HG02870 (cell line): Measurements from ENCODE around the gene ASH1L.
"Not testable (repeated sequence)": the region's sequence is repeated elsewhere in the genome, so short reads cannot be mapped to it uniquely, and the experiment has no call there.

Source experiments
- ATAC-seq: cut with Tn5 transposase; IDR thresholded peaks from one replicate; pipeline ENCODE4 v1.9.1; 2021; ENCODE audit warnings: mild to moderate bottlenecking, moderate library complexity; ENCODE audit not compliant: unreplicated experiment

Gene ASH1L

DNA sequence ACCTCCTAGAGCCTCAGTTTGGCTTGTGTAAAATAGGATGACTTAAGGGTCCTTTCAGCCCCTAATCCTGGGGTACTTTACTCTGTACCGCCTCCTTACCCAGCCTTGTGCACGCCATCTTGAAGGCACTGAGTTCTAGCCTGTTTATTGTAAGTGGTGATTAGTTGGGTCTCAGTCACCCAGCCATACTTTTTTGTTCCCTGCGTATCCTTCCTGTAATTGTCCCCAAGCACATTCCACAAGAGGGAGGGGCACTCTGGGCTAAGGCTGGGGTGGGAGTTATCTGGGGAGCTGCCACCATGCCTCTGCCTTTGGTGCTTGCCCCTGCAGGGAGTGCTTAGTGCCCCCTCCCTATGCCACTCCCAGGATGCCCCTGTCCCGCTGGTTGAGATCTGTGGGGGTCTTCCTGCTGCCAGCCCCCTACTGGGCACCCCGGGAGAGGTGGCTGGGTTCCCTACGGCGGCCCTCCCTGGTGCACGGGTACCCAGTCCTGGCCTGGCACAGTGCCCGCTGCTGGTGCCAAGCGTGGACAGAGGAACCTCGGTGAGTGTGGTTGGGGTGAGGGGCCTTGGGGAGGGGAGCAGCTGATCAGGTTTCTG is 253.1 kb downstream of the ASH1L start:
- no peak for ATAC-seq

DNA sequence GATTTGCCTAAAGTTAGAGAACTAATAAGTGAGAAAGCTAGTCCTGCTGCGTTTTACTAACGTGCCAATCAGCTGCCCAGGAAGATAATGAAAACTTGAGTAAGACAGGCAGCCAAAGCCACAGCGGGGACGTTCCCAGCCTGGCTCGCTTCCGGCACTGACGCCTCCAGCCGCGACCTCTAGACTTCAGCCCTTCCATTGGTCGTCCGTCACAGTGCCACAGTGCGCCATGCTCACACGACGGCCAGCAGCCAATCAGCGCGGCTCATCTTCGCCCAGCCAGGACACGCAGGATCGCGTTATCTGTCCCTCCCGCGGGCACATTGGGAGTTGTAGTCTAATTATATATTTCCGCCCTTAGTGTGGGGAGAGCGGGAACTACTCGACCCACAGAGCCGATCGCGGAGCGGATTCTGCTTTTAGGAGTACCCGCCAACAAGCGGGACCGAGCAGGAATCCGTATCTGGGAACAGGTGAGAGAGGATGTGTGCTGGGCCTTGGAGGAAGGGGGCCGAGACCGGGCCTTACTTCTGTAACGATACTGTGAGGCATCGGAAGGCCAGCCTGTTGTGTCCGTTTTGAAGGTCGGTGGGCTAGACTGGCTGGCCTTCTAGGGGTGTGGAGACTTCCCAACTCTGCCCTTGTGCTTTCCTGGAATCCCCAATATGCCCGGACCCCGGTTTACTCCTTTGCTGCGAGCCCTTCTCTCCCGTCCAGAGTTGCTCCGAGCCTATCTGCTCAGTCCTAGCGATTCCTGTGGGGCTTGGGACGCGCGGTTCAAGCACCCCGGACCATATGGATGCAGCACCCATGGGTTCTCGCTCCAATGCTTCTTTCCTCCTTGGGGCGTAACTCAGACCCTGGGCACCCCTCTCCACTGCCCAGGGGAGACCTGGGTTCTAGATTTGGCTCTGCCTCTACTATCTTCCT is 253.8 kb downstream of the ASH1L start, which contains the start of gene FDPS:
Gene FDPS, plus strand, starts transcription at position 374 of the 930 bp plus-strand sequence. CDS start 924 bp downstream, outside the sequence.
- peak; percentile 97 for ATAC-seq

DNA sequence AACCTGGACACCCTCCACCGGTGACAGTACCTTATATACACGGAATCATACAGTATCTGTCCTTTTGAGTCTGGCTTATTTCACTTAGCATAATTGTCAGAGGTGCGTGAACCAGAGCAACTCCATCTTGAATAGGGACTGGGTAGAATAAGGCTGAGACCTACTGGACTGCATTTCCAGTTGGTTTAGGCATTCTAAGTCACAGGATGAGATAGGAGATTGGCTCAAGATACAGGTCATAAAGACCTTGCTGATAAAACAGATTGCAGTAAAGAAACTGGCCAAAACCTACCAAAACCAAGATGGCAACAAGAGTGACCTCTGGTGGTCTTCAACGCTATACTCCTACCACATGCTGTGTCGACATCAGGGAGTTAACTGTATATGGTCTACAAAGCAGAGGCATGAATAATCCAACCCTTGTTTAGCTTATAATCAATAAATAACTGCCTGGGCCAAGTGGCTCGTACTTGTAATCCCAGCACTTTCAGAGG is 255.3 kb downstream of the ASH1L start:
- ATAC-seq, result no peak

DNA sequence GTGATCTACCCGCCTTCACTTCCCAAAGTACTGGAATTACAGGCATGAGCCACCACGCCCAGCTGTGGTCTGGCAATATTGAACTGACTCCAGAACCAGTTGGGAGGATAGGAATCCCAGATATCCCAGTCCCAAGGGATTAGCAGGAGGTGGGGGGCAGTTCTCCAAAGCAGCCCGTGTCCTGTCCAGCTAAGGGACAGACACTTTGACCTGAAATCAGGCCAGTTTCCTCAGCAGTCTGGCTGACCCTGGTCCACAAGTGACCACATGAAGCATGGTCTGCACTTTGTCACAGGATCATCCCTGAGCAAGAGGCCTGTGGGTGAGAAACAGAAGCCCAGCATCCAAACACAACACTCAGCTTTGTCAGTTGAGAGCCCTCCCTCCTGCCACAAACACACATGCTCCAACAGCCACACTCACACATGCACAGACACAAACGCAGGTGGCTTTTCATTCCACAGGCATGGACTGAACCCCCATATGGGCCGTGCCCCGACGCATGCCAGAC is 256.7 kb downstream of the ASH1L start:
- no peak for ATAC-seq

DNA sequence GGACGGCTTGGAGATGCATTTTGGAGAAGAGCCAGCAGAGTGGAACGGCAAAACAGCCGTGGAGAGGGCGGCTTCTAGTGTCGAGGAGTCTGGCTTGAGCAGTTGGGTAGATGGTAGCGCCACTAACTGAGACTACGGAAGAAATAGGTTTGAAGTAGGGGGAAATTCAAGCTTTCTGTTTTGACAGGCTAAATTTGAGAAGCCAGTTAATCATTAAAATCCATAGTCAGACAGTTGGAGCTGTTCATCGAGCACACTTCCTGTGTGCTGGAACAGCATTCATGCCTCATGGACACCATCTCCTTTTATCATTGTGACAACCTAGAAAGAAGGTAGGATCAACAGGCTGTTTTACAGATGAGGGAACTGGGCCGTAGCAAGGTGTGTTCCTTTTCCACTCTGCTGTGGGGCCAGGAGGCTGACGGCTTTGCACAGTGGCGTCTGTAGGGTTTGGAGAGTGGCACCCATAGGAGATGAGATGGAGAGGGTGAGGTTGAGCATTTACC is 258.0 kb downstream of the ASH1L start:
- ATAC-seq, result no peak

DNA sequence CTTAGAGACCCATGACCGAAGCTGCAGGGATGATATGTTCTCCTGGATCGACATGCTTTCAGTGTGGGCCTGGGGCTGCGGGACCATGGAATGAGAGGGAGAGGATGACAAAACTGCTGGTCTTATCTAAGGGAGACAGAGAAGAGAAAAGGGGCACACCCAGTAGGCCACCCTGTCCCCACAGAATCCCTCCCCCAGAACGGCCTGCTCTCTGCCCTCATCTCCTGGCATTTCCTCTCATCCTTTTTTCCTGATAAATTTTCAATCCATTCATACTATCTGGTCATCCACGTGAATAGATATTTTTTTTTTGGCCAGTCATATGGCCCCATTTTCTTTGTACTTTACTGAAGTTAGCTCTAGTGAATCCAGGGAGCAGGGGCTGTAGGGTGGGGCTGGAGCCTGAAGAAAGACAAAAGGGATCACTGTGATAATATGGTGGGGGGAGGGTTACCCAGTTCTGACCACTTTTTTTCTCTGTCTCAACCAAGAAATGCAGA is 261.2 kb downstream of the ASH1L start, which contains the start of gene PKLR:
Gene PKLR, minus strand, starts transcription at position 97 of the 500 bp plus-strand sequence. Its CDS starts 43 bp downstream, at position 54.
- ATAC-seq, result no peak

DNA sequence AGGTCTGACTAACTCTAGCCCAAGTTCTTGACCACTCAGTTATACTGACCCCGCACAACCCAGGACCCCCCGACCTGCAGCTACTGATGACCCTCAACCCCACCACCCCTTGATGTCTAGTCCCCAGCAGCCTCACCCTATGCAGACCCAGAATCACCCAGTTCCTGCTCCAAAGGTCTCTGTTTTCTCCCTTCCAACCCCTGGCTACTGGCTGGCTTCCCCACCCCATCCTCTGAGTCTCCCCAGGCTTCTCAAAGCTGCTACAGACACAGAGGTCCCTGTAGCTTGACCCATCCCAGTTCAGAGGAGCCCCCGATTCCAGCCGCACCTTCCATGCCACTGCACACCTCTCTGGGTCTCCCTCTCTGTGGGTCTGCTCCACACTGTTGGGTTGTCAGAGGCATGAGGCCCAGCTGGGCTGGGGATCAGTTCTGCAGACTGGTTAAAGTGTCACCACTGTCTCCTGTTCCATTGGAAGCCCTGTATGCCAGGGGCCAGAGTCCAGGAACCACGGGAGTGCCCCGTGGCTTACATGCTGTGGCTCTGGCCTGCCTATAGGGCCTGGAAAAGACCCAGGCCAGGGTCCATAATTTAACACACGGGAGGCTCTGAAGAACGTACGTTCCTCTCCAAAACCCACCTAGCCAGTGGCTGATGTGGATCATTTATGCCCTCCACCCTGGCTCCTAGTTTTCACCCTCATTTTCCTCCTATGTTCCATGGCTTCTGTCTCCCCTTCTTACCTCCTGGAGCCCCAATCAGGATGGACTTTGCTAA is 261.9 kb downstream of the ASH1L start:
- no peak for ATAC-seq

DNA sequence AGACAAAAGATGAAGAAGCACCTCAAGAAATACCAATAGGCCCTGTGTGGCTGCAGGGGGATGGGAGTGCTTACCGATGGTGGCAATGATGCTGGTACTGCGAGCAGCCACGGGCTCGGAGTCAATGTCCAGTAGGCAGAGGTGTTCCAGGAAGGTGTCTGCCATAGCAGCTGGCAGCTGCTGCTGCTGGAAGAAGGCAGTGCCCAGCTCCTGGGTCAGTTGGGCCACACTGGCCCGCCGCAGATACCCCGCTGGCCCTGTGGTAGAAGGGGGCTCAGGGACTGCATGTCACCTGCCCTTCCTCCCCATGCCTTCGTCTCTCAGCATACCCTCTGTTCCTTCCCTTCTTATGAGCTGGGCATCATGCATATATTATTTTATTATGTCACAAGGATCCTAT is 262.6 kb downstream of the ASH1L start:
- no peak for ATAC-seq

DNA sequence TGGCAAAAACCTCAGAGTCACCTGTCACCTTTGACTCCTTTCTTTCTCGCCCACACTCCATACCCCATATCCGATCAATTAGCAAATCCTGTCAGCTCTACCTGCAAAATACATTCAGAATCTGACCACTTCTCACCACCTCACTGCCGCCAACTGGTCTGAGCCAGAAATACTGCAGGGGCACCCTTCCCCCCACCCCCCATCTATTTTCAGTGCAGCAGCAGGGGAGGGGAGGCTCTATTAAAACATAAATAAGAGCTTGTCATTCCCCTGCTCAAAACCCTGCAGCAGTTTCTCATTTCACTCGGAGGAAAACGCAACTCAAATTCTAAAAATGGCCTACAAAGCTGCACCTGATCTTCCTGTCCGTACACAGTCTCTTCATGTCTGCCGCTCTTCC is 265.2 kb downstream of the ASH1L start:
- ATAC-seq, result no peak

DNA sequence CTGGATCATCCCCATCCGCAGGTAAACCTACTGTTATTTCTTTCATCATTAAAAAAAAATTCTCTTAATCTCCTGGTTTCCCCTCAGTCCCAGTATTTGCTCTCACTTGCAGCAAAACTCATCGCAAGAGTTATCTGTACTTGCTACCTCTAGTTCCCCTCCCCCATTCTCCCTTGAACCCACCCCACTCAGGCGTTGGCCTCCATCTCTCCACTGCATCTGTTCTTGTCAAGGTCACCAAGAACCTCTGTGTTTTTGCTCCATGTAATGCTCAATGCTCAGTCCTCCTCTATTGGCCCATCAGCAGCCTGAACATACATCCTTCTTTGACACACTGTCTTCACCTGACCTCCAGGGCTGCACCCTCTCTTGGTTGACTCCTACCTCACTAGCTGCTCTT is 265.9 kb downstream of the ASH1L start:
- no peak for ATAC-seq

DNA sequence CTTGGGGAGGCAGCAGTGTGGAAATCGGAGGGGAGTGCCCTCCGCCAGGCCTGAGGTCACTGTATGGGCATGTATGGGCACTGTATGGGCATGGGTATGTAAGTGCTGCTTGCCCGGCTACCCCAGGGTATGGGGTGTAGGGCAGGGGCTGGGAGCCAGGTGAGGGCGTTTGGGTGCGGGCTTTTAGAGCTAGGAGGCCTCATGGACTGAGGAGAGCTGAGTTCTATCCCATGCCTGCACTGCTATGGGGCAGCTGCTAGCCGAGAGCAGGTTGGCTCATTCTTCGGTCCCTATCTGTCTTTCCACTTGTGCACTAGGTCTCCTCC is 266.7 kb downstream of the ASH1L start:
- ATAC-seq, result no peak

DNA sequence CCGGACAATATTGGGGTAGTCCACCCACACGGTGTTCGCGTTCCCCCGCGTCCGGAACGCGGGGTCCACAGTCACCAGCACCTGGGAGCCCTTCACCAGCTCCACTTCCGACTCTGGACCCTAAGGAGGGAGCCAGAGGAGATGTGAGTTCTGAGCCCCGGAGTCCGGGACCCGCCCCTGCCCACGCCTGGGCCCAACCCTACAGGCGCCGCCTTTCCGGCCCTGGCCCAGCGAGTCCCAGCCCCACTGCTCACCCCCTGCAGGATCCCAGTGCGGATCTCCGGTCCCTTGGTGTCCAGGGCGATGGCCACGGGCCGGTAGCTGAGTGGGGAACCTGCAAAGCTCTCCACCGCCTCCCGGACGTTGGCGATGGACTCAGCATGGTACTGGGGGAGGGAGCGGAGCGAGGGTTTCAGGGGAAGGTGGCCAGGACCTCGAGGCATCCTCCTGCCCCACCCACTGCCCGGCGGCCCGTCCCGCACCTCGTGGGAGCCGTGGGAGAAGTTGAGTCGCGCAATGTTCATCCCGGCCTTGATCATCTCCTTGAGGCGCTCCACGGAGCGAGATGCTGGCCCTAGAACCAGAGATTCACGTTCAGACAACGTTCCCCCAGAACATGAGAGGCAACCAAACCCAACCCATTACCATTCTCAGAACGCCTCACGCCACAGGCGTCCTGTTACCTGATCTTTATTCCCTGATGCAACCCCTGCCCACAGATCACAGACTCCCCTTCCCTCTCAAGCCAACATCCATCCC is 267.2 kb downstream of the ASH1L start:
- ATAC-seq, result no peak

DNA sequence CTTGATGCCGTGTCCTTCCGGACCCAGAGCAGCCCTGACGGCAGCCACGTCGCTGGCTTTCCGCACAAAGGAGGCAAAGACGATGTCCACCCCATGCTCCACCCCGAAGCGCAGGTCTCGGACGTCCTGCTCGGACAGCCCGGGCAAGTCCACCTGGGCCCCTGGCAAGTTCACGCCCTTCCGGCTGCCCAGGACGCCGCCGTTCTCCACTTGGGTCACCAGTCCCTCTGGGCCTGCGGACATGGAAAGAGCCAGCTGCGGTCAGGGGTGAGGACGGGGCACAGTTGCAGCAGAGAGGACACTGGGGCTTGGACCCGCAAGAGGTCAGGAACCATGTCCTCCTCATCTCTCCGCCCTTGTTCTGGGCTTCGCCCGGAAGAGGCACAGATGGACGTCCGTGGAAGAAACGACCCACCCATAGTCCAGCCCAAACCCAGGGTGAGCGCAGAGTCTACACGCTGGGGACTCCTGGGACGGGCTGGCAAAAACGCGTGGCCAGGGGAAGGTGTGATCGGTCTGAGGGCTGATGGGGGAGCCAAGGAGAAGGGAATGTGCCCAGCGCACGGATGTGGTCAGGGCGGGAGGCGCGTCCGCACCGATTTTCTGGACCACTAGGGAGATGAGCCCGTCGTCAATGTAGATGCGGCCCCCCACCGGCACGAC is 268.0 kb downstream of the ASH1L start:
- no peak for ATAC-seq

DNA sequence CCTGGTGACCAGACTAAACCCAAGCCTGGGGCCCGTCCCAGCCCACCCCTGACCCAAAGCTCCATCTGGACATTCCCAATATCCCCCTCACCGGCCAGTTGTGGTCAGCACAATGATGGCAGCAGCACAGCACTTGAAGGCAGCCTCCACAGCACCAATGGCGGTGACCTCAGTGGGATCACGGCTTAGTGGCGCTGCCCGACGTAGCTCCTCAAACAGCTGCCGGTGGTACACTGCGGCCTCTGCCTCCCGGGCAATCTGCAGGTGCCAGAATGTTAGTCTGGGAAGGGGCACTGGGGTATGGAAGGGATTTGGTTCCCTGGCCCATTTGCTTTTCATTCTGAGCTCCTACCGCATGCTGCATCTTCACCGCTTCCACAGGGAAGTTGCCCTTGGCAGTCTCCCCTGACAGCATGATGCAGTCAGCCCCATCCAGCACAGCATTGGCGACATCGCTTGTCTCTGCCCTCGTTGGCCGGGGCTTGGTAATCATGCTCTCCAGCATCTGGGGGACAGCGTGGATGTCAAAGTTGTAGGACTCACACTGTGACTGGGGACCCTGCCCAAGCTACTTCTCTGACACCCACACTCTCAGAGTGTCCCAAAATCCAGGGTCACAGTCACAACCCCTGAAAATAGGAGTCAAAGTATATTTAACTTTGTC is 269.4 kb downstream of the ASH1L start:
- ATAC-seq, result no peak

DNA sequence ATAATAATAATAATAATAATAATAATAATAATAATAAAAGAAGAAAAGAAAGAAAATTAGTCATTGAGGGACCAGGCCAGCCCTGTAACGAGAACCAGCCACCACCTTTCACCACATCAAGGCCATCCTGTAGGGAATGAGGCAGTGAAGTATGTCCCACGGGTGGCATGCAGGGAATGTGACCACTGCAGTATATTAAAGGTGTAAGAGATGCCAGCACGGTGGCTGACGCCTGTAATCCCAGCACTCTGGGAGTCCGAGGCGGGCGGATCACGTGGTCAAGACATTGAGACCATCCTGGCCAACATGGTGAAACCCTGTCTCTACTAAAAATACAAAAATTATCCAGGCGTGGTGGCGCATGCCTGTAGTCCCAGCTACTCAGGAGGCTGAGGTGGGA is 271.6 kb downstream of the ASH1L start:
- ATAC-seq, result not testable (repeated sequence)

DNA sequence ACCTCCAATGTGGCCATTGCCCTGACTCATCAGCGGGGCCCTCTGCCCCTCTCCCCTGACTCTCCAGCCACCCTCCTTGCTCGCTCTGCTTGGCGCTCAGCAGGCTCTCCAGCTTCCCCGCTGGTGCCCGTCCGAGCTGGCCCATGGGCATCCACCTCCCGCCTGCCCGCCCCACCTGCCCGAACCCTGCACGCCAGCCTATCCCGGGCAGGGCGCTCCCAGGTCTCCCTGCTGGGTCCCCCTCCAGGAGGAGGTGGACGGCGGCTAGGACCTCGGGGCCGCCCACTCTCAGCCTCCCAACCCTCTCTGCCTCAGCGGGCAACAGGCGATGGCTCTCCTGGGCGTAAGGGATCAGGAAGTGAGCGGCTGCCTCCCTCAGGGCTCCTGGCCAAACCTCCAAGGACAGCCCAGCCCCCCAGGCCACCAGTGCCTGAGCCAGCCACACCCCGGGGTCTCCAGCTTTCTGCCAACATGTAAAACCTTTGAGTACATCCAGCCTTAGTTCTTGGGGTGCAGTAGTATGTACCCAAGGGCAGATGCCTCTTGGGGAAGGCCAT is 274.5 kb downstream of the ASH1L start:
- ATAC-seq, result no peak

DNA sequence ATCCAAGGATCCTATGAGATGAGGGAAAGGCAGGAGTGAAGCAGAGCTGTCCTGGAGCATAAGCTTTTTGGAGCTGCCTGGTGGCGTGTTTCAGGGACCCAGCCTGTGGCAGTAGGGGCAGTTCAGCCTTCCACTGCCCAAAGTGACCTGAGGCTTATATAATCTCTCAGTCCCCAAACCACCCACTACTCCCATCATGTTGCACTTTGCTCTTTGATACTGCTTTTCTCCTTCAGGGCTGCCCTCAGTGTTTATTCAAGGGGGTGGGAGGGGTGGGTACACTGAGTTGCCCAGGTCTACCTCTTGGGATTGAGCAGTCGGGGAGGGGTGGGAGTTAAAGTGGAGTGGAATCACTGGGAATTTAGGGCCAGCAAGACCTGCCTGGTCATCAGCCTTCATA is 276.1 kb downstream of the ASH1L start:
- no peak for ATAC-seq

DNA sequence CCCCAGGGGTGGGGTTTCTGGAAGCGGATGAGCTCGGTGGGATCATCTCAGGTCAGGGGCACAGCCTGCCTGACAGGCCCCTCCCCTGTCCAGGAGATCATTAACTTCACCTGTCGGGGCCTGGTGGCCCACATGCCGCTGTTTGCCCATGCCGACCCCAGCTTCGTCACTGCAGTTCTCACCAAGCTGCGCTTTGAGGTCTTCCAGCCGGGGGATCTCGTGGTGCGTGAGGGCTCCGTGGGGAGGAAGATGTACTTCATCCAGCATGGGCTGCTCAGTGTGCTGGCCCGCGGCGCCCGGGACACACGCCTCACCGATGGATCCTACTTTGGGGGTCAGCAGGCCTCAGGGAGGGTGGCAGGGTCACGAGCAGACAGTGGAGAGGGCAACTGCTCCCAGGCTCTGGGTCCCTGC is 277.0 kb downstream of the ASH1L start:
- no peak for ATAC-seq
